ENCODE measurements around the gene ADGRA3. TPM values are rescaled to one million over a fixed set of nuclear protein-coding genes. Genes with fewer than 3 reads are reported as not detected.

ADGRA3 gene
- total RNA-seq, 1 donor from 2014 or later, result 76.0 TPM

- Mint-ChIP-seq H3K27me3 (ENCODE audit: low read depth) (no peaks in the 10 kb centered on the region), H3K36me3 (ENCODE audit: low read depth) (peaks cover 10% of the 10 kb centered on the region), H3K4me3 (no peak overlapping the region), H3K9me3 (peaks cover 6% of the 10 kb centered on the region), H3K4me1 (peaks cover 35% of the 10 kb centered on the region), H3K27ac (ENCODE audit: unreplicated experiment) (no peak overlapping the region)
- no peak for DNase-seq (ENCODE audit: low read depth, low spot score)
- TF ChIP-seq CTCF (conservative IDR thresholded peaks at IDR 0.05), result no peak
Measured at GRCh38 chr4:22496165-22496813, 19.6 kb downstream of the ADGRA3 start.

- H3K4me1 Mint-ChIP-seq, result peaks cover 29% of the 10 kb centered on the region
- H3K27me3 Mint-ChIP-seq (ENCODE audit: low read depth), result no peaks in the 10 kb centered on the region
- no peak for DNase-seq (ENCODE audit: low read depth, low spot score)
- no peak overlapping the region for H3K4me3 Mint-ChIP-seq
- no peak for TF ChIP-seq CTCF (conservative IDR thresholded peaks at IDR 0.05)
- peaks cover 6% of the 10 kb centered on the region for H3K9me3 Mint-ChIP-seq
- H3K27ac Mint-ChIP-seq (ENCODE audit: unreplicated experiment), result no peak overlapping the region
- H3K36me3 Mint-ChIP-seq (ENCODE audit: low read depth), result peaks cover 12% of the 10 kb centered on the region
Measured at GRCh38 chr4:22493523-22493922, 22.3 kb downstream of the ADGRA3 start.

- no peak for DNase-seq (ENCODE audit: low read depth, low spot score)
- no peak for TF ChIP-seq CTCF (conservative IDR thresholded peaks at IDR 0.05)
- no peaks in the 10 kb centered on the region for H3K27me3 Mint-ChIP-seq (ENCODE audit: low read depth)
- H3K4me3 Mint-ChIP-seq, result no peak overlapping the region
- peaks cover 6% of the 10 kb centered on the region for H3K9me3 Mint-ChIP-seq
- peaks cover 12% of the 10 kb centered on the region for H3K36me3 Mint-ChIP-seq (ENCODE audit: low read depth)
- no peak overlapping the region for H3K27ac Mint-ChIP-seq (ENCODE audit: unreplicated experiment)
- H3K4me1 Mint-ChIP-seq, result peaks cover 34% of the 10 kb centered on the region
Measured at GRCh38 chr4:22492987-22493386, 22.9 kb downstream of the ADGRA3 start.

GRCh38 chr4:22491939-22492338 is 23.9 kb downstream of the ADGRA3 start:
- peaks cover 6% of the 10 kb centered on the region for H3K9me3 Mint-ChIP-seq
- H3K27ac Mint-ChIP-seq (ENCODE audit: unreplicated experiment), result no peak overlapping the region
- H3K4me1 Mint-ChIP-seq, result peaks cover 41% of the 10 kb centered on the region
- H3K27me3 Mint-ChIP-seq (ENCODE audit: low read depth), result no peaks in the 10 kb centered on the region
- no peak overlapping the region for H3K4me3 Mint-ChIP-seq
- no peak for TF ChIP-seq CTCF (conservative IDR thresholded peaks at IDR 0.05)
- peaks cover 12% of the 10 kb centered on the region for H3K36me3 Mint-ChIP-seq (ENCODE audit: low read depth)
- DNase-seq (ENCODE audit: low read depth, low spot score), result no peak

GRCh38 chr4:22490718-22491315 is 25.0 kb downstream of the ADGRA3 start:
- no peak for DNase-seq (ENCODE audit: low read depth, low spot score)
- Mint-ChIP-seq H3K27me3 (ENCODE audit: low read depth) (no peaks in the 10 kb centered on the region), H3K4me1 (peaks cover 46% of the 10 kb centered on the region), H3K4me3 (no peak overlapping the region), H3K9me3 (peaks cover 2% of the 10 kb centered on the region), H3K27ac (ENCODE audit: unreplicated experiment) (no peak overlapping the region), H3K36me3 (ENCODE audit: low read depth) (peaks cover 8% of the 10 kb centered on the region)
- TF ChIP-seq CTCF (conservative IDR thresholded peaks at IDR 0.05), result no peak

All from neural crest cell (in vitro differentiated cells).